ENCODE results near the gene BET1L. TPM values are rescaled to one million over a fixed set of nuclear protein-coding genes. Genes with fewer than 3 reads are reported as not detected.

The BET1L gene
- total and polyA plus RNA-seq, 10 of the 15 experiments (the other 5 are each of a cell fraction or from before 2014, with no cell fraction given) = 6.7 to 55.4 (median 39.7) TPM

DNA sequence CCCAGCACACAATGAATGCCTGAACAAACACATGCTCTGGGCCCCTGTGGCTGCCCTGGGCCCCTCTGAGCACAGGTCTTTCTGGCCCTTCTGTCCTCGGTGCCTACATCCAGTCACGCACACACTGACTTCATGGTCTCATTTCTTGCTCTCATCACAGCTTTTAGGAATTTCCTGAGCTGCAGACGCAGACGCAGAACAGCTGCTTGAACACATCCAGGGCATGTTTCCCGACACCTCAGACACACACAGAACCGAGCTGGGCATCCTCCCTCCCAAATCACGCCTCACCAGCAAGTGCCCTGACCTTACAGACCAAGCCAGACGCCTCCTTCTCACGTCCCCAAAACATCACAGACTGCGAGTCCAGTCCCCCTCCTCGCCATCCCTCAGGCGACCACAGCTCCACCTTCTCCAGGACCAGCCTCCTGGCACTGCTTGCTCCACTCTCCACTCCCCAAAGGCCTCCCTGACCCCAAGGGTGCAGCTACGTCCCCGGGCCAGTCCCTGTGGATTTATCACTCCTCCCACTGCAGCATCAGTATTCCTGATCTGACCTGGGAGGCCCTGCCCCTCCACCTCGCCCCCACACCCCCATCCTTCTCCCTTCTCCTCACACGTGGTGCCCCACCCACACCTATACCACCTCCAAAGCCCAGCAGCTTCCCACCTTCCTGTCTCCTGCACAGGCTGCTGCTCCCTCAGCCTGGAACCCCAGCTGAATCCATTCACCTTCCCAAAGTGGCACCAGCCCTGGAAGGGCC is 16.0 kb upstream of the BET1L start:
- POLR2A ChIA-PET = no interaction called here
- Histone ChIP-seq H3K9me3 (replicated peaks; ENCODE audit: control insufficient read depth, insufficient read depth, low read length) (no peaks in the 10 kb centered on the region), H3K27me3 (replicated peaks in 1 of 2; ENCODE audit: control insufficient read depth in 2 of 2, insufficient read depth in 2 of 2, low read length in 1 of 2) (no peaks in the 10 kb centered on the region), H3K9ac (ENCODE audit: control insufficient read depth, insufficient read depth, low read length) (no peak overlapping the region), H3K4me3 (no peak overlapping the region), H3K27ac (ENCODE audit: control insufficient read depth, insufficient read depth) (no peak overlapping the region), H3K36me3 (ENCODE audit: control insufficient read depth in 2 of 2, insufficient read depth in 2 of 2, low read length in 1 of 2) (peaks cover 0 to 3% of the 10 kb centered on the region in 2 experiments; a peak in 2 of 4 replicates), H3K4me1 (ENCODE audit: control insufficient read depth, insufficient read depth, low read length) (no peaks in the 10 kb centered on the region), H3K79me2 (ENCODE audit: control insufficient read depth, insufficient read depth, low read length) (no peaks in the 10 kb centered on the region), H4K20me1 (ENCODE audit: control insufficient read depth, insufficient read depth) (no peaks in the 10 kb centered on the region), H3K4me2 (ENCODE audit: control insufficient read depth, insufficient read depth) (no peak overlapping the region), H2AFZ (ENCODE audit: control insufficient read depth, low read depth, low read length) (no peak overlapping the region)
- CTCF ChIA-PET = no interaction called here
- 80% methylated on average over 15 of the region's 16 CpGs for WGBS (ENCODE audit: insufficient coverage, insufficient replicate concordance, low lambda C conversion rate, missing lambda C conversion rate)
- intact Hi-C loops (cut with micrococcal nuclease; ENCODE audit: unreplicated experiment) (no loop called here), in situ Hi-C loops (cut with MboI) (no loop called here)
- DNase-seq (ENCODE audit: low read depth, low spot score) (no peak), FAIRE-seq (no peak), ATAC-seq (no peak)
- RAD21 ChIA-PET (ENCODE audit: unreplicated experiment) = no interaction called here
- no peak for TF ChIP-seq KAT2A (conservative IDR thresholded peaks at IDR 0.05; ENCODE audit: control insufficient read depth, low read depth, low read length)
- TF ChIP-seq BRCA1 (IDR thresholded peaks at IDR 0.05; ENCODE audit: low read depth, low read length) = no peak
- TF ChIP-seq, protein P1, sequence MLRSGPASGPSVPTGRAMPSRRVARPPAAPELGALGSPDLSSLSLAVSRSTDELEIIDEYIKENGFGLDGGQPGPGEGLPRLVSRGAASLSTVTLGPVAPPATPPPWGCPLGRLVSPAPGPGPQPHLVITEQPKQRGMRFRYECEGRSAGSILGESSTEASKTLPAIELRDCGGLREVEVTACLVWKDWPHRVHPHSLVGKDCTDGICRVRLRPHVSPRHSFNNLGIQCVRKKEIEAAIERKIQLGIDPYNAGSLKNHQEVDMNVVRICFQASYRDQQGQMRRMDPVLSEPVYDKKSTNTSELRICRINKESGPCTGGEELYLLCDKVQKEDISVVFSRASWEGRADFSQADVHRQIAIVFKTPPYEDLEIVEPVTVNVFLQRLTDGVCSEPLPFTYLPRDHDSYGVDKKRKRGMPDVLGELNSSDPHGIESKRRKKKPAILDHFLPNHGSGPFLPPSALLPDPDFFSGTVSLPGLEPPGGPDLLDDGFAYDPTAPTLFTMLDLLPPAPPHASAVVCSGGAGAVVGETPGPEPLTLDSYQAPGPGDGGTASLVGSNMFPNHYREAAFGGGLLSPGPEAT (IDR thresholded peaks at IDR 0.05; ENCODE audit: low read depth) = no peak
- TF ChIP-seq SMAD5 (IDR thresholded peaks at IDR 0.05; ENCODE audit: low read depth) = no peak
- SMC1A ChIA-PET (ENCODE audit: uncharacterized antibody, unreplicated experiment) = no interaction called here
- BruUV-seq (replicated peaks) = no TSS peak

Measured in GM12878 (cell line).